H1 (cell line): ENCODE results near the gene DCK. TPM values are rescaled to one million over a fixed set of nuclear protein-coding genes. Genes with fewer than 3 reads are reported as not detected.

Experiments used
- EZH2 ChIP-seq: fragments of 200-600 bp; sonication (generic); IDR thresholded peaks from 2 replicates; pipeline ENCODE4 v1.7.1; 2012; ENCODE audit warnings: low read depth, mild to moderate bottlenecking, moderate library complexity, low read length, inconsistent platforms; ENCODE audit not compliant: severe bottlenecking
- polyA plus RNA-seq, 7 experiments: library from polyadenylated mRNA; depleted of rRNA in 3 of 7; stranded (reverse) in 5 of 7; unstranded in 2 of 7; fragments of >200 nt in 5 of 7; fragments of 200-250 nt in 2 of 7; gene quantifications; 1 replicate in 5 of 7; 2 replicates in 1 of 7; 4 replicates in 1 of 7; pipeline versions ENCODE4 v1.2.1 to v1.2.3, GENCODE V29; 2011 to 2013; ENCODE audit warnings: missing spikeins in 2 of 7, mixed read lengths in 2 of 7
- total RNA-seq: library from RNA; stranded (reverse); fragmentation: NEBNext Ultra II Directional; extraction: Animal tissue kit (Norgen Biotek cat#: 25700); gene quantifications from 2 replicates; pipeline ENCODE4 v1.2.1, GENCODE V29; 2021

Gene DCK
- total and polyA plus RNA-seq, 2 of the 8 experiments (the other 6 are each of a cell fraction or from before 2014, with no cell fraction given), result 4.8 to 18.1 TPM

DNA sequence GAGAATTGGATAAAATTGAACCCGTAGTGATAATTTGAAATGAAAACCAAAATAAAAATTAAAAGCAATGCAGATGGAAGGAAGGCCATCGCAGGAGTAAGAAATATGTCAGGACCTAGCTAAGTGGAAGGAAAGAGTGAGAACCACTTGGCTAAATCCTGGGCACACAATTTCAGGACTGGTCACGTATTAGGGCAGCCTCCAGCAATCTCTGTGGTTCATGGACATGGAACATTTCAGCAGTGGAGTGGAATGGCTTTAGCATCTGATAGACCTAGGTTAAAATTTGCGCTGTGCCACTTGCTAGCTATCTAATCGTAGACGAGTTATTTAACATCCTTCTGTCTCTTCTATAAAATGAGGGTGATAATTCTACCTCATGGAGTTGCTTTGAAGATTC is 71.1 kb downstream of the DCK start (continued):
- no peak for TF ChIP-seq EZH2
